Measurements from ENCODE around the gene PKN1.
"Not testable (repeated sequence)": the region's sequence is repeated elsewhere in the genome, so short reads cannot be mapped to it uniquely, and the experiment has no call there.

Gene PKN1

GRCh38 chr19:14432791-14433553 is at the start of gene PKN1:
PKN1 (plus strand) TSS chr19:14433306; CDS start chr19:14433522, 216 bp downstream.
- peak; percentile 28 to 84 (median 83) for DNase-seq

- no peak for DNase-seq
Observed at GRCh38 chr19:14383661-14384555, 49.2 kb upstream of the PKN1 start.

- DNase-seq: no peak
Observed at GRCh38 chr19:14385492-14385891, 47.6 kb upstream of the PKN1 start.

DNA sequence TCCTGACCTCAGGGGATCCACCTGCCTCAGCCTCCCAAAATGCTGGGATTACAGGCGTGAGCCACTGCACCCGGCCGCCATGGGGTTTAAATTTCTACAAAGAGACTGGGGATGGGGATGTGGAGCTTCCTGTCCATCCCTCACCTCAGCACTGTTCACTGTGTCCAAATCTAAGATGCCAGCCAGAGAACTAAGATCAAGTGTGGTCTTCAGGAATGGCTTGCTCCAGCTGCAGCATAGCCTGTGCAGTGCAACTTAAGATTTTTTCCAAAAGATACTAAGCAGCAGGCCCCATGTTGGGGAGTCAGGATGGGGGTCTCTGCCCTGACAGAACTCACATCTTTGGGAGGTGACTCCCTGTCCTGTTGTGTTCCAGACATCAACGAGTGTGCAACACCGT is 42.6 kb upstream of the PKN1 start:
- DNase-seq: no peak

DNA sequence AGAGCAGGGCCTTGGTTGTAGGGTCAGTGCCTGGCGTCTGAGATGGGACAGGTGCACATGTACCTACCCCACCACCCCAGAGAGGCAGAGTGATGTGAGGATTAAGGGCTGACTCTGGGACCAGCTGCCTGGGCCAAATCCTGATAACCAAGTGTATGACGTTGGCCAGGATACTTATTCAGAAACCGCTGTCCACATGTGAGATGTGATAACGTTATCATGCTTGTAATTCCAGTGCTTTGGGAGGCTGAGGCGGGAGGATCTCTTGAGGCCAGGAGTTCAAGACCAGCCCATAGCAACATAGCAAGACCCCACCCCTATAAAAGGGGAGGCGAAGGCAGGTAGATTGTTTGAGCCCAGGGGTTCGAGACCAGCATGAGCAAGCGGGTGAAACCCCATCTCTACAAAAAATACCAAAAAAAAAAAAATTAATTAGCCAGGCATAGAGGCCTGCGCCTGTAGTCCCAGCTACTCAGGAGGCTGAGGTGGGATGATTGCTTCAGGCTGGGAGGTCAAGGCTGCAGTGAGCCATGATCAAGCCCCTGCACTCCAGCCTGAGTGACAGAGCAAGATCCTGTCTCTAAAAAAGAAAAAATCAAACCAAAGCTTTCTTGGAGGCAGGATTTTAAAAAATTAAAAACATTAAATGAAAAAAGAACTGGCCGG is 41.8 kb upstream of the PKN1 start:
- DNase-seq: no peak

GRCh38 chr19:14393329-14393728 is 39.8 kb upstream of the PKN1 start:
- DNase-seq: no peak

DNA sequence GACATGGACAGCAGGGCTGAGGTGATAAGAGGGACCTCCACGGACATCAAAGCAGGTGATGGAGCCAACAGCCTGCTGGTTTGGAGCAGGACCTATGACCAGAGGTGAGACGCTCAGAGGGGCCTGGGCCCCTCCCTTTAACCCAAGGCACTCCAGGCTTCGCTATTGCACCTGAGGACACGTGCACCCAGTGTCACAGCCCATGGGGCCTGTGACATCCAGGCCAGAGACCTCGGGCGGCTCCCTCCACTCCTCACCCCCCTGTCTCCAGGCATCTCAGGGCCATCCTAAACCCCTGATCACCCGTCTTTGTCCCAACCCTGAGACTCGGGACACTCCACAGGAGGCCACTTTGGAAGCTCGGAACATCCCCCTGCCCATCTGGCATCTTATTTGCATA is 38.9 kb upstream of the PKN1 start:
- no peak for DNase-seq

DNA sequence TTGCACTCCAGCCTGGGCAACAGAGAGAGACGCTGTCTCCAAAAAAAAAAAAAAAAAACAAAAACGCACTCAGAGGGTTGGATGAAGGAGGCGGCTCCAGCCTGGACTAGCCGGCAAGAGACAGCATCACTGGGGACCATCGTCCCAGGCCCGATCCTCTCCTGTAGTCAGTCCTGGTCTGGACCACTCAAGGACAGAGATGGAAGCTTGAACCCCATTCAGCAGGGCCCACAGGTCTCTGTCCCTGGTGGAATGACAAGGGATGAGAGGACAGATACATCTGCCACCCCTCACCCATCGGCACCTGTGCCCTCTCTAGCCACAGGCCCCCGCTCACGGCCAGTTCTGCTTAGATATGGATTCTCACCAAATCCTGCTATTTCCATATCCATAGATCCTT is 37.8 kb upstream of the PKN1 start:
- no peak for DNase-seq

DNA sequence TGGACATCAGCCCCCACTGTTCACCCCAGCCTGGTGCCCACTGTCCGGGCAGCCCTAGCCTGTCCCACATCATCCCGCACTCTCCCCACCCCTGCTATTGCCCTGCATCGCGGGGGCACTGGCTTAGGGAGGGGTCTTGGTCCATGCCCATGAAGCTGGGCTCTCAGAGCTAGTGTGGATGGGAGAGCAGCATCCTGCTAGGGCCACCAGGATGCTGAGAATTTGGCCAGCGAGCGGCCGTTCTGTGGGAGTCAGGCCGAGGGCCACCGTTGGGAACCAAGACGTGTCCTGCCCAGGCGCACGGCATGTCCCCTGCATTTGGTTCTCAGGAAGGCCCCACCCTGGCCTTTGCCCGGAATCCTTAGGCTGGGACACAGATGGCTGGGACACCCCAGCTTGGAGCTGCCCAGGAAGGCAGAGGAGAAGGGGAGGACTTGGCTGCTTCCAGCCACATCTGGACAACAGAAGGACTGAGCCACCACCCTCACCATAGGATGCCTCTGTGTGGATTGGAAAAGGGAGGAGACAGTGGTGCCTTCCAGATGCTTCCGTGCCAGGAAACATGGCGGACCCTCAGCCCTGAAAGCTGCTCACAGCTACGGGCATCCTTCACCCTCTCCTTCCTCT is 37.3 kb upstream of the PKN1 start:
- DNase-seq: no peak

DNA sequence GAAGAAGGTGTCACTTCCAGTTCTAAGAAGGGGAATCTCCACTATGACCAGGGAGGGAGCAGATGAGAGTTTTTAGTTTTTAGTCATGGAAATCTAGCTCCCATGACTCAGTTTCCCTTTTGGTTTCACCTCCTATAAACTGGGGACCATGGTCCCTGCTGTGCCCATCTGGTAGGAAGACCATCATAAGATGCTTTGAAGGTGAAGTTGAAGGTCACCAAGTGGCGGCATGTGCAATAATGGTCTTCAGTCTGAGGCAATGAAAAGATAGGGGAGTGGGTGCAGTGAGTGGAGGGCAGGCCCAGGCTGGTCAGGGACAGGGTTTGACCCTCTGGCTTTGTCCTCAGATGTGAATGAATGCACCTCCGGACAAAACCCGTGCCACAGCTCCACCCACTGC is 36.4 kb upstream of the PKN1 start:
- not testable (repeated sequence) for DNase-seq

GRCh38 chr19:14397168-14397567 is 35.9 kb upstream of the PKN1 start:
- not testable (repeated sequence) for DNase-seq

DNA sequence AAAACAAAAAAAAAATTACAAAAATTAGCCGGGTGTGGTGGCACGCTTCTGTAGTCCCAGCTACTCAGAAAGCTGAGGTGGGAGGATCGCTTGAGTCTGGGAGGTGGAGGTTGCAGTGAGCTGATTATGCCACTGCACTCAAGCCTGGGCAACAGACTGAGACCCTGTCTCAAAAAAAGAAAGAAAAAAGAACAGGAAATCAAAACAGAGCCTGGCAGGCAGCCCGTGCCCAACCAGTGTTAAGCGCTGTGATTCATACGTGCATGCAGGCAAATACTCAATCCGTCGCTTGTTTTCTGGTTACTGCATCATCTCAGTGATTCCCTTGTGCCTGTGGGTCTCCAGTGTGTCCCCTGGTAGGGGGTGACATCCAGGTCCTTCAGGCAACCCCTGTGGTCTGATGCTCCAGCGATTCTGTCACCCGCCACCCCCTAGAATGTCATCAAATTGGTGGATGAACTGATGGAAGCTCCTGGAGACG is 32.1 kb upstream of the PKN1 start:
- DNase-seq: no peak

- no peak for DNase-seq
Observed at GRCh38 chr19:14401468-14402195, 31.5 kb upstream of the PKN1 start.

GRCh38 chr19:14402332-14403144 is 30.6 kb upstream of the PKN1 start:
- no peak for DNase-seq

DNA sequence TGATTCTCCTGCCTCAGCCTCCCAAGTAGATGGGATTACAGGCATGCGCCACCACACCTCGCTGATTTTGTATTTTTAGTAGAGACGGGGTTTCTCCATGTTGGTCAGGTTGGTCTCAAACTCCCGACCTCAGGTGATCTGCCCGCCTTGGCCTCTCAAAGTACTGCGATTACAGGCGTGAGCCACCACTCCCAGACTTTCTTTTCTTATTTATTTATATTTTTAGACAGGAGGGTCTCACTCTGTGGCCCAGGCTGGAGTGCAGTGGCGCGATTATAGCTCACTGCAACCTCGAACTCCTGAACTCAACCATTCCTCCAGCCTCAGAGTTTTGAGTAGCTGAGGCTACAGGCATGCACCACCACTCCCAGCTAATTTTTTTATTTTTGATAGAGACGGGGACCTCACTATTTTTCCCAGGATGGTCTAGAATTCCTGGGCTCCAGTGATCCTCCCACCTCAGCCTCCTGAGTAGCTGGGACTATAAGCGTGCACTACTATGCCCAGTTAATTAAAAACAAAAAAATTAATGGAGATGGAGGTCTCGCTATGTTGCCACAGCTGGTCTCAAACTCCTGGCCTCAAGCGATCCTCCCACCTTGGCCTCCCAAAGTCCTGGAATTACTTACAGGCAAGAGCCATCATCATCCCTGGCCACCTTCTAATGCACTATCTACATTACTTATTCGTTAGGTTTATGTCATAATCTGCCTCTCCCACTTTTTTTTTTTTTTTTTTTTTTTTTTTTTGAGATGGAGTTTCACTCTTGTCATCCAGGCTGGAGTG is 29.8 kb upstream of the PKN1 start:
- DNase-seq: not testable (repeated sequence)

DNA sequence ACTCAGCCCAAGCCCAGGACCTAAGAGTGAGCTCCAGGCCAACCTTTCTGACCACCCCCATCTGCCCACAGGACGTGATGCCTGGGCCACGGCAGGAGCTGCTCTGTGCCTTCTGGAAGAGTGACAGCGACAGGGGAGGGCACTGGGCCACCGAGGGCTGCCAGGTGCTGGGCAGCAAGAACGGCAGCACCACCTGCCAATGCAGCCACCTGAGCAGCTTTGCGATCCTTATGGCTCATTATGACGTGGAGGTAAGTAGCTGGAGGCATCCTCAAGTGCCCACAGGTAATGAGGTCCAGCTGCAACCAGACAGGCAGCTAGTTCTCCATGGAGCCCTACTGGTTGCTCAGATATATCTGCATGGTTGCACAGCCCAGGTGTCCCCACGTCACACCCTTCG is 28.8 kb upstream of the PKN1 start:
- peak; percentile 65 to 86 (median 67) for DNase-seq

GRCh38 chr19:14405380-14405757 is 27.7 kb upstream of the PKN1 start:
- no peak for DNase-seq

- DNase-seq: peak; percentile 37 to 82 (median 59)
Observed at GRCh38 chr19:14405758-14406644, 27.1 kb upstream of the PKN1 start.
